Parathyroid adenoma (tissue), 2 donors: ENCODE data around the gene HRAS.

Experiments used
- H2AFZ ChIP-seq: fragments of 300-600 bp; sonication (generic); one replicate; pipeline ENCODE4 v1.7.0; 2017; ENCODE audit warnings: antibody characterized with exemption, mild to moderate bottlenecking
- H3K27ac ChIP-seq: fragments of 300-600 bp; sonication (generic); one replicate; pipeline ENCODE4 v1.7.0; 2017
- H3K27me3 ChIP-seq: fragments of 300-600 bp; sonication (generic); one replicate; pipeline ENCODE4 v1.7.0; 2017; ENCODE audit warnings: low read length; ENCODE audit not compliant: control insufficient read depth, insufficient read depth
- H3K36me3 ChIP-seq: fragments of 300-600 bp; sonication (generic); one replicate; pipeline ENCODE4 v1.7.0; 2017; ENCODE audit warnings: low read length; ENCODE audit not compliant: control insufficient read depth, insufficient read depth
- H3K4me1 ChIP-seq: fragments of 300-600 bp; sonication (generic); one replicate; pipeline ENCODE4 v1.7.0; 2017; ENCODE audit warnings: control low read depth
- H3K4me2 ChIP-seq: fragments of 300-600 bp; sonication (generic); one replicate; pipeline ENCODE4 v1.7.0; 2017; ENCODE audit warnings: low read length
- H3K4me3 ChIP-seq: fragments of 300-600 bp; sonication (generic); one replicate; pipeline ENCODE4 v1.7.0; 2017; ENCODE audit warnings: low read depth, low read length
- H3K79me2 ChIP-seq: fragments of 300-600 bp; sonication (generic); one replicate; pipeline ENCODE4 v1.7.0; 2017; ENCODE audit warnings: control low read depth
- H3K9ac ChIP-seq: fragments of 300-600 bp; sonication (generic); one replicate; pipeline ENCODE4 v1.7.0; 2017; ENCODE audit warnings: mild to moderate bottlenecking
- H3K9me3 ChIP-seq: fragments of 300-600 bp; sonication (generic); one replicate; pipeline ENCODE4 v1.7.0; 2017; ENCODE audit warnings: low read length; ENCODE audit not compliant: control insufficient read depth
- TF ChIP-seq, protein P1 (sequence below): fragments of 300-600 bp; sonication (generic); IDR thresholded peaks from one replicate; pipeline ENCODE4 v1.7.0; 2017; ENCODE audit warnings: antibody characterized with exemption, mild to moderate bottlenecking
- donor health status: primary hyperparathyroidism.

HRAS gene

DNA sequence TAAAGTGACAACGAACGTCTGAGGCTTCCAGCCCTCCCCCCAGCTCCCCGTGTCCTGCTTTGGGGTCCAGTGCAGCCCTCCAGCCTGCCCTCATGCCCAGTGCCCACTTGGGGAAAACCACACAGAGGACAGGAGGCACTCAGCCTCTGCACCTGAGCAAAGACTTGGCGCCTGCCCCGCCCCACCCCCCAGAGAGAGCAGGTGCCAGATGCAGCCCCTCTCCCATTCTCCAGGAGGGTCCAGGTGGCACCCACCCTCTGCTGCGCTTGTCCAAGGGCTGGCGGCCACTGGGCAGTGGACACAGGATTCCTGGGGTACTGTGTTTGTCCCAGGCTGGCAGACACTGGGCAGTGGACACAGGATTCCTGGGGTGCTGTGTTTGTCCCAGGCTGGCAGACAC lies 44.0 kb downstream of the HRAS start:
- Histone ChIP-seq H2AFZ (no peak overlapping the region), H3K9ac (no peak overlapping the region), H3K4me2 (no peak overlapping the region), H3K4me3 (no peak overlapping the region), H3K79me2 (no peaks in the 10 kb centered on the region), H3K9me3 (no peaks in the 10 kb centered on the region), H3K36me3 (no peaks in the 10 kb centered on the region), H3K4me1 (peaks cover 3% of the 10 kb centered on the region), H3K27ac (no peak overlapping the region), H3K27me3 (no peaks in the 10 kb centered on the region)
- TF ChIP-seq, protein P1, sequence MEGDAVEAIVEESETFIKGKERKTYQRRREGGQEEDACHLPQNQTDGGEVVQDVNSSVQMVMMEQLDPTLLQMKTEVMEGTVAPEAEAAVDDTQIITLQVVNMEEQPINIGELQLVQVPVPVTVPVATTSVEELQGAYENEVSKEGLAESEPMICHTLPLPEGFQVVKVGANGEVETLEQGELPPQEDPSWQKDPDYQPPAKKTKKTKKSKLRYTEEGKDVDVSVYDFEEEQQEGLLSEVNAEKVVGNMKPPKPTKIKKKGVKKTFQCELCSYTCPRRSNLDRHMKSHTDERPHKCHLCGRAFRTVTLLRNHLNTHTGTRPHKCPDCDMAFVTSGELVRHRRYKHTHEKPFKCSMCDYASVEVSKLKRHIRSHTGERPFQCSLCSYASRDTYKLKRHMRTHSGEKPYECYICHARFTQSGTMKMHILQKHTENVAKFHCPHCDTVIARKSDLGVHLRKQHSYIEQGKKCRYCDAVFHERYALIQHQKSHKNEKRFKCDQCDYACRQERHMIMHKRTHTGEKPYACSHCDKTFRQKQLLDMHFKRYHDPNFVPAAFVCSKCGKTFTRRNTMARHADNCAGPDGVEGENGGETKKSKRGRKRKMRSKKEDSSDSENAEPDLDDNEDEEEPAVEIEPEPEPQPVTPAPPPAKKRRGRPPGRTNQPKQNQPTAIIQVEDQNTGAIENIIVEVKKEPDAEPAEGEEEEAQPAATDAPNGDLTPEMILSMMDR: no peak

DNA sequence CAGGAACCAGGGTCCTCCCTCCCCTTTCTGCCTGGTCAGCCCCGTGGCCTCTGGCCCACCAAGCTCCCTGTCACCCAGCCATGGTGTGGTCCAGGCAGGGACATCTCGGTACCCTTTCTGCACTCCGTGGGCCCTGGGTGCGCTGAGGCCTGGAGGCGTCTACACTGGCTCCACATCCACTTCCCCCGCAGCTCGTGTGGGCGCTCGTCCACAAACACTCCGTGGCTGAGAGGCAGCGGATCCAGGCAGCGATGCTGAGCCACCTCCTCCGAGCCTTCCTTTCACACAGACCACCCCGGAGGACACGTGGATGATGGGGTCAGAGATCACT lies 44.5 kb downstream of the HRAS start:
- H3K9me3 ChIP-seq: no peaks in the 10 kb centered on the region
- no peaks in the 10 kb centered on the region for H3K36me3 ChIP-seq
- H3K4me3 ChIP-seq: no peak overlapping the region
- no peaks in the 10 kb centered on the region for H3K27me3 ChIP-seq
- H3K4me2 ChIP-seq: no peak overlapping the region
- H3K4me1 ChIP-seq: peaks cover 3% of the 10 kb centered on the region
- no peak overlapping the region for H3K27ac ChIP-seq
- H2AFZ ChIP-seq: no peak overlapping the region
- no peak overlapping the region for H3K9ac ChIP-seq
- no peaks in the 10 kb centered on the region for H3K79me2 ChIP-seq
- TF ChIP-seq, protein P1: no peak

DNA sequence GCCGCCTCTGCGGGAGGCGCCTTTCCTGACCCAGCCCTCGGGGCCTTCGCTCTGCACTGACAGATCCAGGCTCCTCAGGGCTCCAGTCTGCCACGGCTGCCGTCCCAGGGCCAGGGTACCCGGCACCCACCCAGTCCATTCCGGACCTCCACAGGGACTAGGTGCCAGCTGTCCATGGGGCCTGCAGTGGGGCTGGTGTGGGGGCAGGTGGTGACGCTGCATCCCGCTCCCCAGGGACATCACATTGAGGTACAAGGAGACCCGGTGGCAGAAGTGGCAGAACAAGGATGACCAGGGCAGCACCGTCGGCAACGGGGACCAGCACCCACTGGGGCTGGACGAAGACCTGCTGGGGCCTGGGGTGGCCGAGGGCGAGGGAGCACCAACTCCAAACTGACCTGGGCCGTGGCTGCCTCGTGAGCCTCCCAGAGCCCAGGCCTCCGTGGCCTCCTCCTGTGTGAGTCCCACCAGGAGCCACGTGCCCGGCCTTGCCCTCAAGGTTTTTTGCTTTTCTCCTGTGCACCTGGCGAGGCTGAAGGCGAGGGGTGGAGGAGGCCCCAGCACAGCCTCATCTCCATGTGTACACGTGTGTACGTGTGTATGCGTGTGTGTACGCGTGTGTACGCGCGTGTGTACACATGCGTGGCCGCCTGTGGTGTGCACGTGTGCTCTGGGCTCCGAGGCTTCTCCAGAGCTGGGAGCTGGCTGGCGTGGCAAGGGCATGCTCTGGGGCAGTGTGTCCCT lies 45.0 kb downstream of the HRAS start:
- H3K27me3 ChIP-seq: no peaks in the 10 kb centered on the region
- H3K4me2 ChIP-seq: no peak overlapping the region
- no peak overlapping the region for H3K27ac ChIP-seq
- no peak overlapping the region for H2AFZ ChIP-seq
- no peaks in the 10 kb centered on the region for H3K79me2 ChIP-seq
- H3K4me3 ChIP-seq: no peak overlapping the region
- no peaks in the 10 kb centered on the region for H3K36me3 ChIP-seq
- peaks cover 3% of the 10 kb centered on the region for H3K4me1 ChIP-seq
- TF ChIP-seq, protein P1: no peak
- H3K9me3 ChIP-seq: no peaks in the 10 kb centered on the region
- H3K9ac ChIP-seq: no peak overlapping the region

DNA sequence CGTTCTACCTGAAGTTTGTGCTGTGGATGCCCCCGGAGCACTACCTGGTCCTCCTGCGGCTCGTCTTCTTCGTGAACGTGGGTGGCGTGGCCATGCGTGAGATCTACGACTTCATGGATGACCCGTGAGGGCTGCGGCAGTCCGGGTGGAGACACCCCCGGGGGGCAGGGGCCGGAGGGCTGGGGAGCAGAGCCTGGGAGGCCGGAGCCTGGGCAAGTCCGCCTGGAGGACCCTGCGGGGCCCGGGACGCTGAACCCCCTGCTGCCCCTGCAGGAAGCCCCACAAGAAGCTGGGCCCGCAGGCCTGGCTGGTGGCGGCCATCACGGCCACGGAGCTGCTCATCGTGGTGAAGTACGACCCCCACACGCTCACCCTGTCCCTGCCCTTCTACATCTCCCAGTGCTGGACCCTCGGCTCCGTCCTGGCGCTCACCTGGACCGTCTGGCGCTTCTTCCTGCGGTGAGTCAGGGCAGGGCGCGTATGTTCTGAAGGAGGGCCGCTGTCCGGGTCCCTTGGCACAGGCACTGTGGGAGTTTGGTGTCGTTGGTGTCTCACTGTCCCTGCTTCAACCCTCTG lies 45.7 kb downstream of the HRAS start:
- H3K9ac ChIP-seq: no peak overlapping the region
- no peaks in the 10 kb centered on the region for H3K36me3 ChIP-seq
- no peaks in the 10 kb centered on the region for H3K27me3 ChIP-seq
- H3K9me3 ChIP-seq: no peaks in the 10 kb centered on the region
- no peak overlapping the region for H3K27ac ChIP-seq
- no peak overlapping the region for H3K4me3 ChIP-seq
- TF ChIP-seq, protein P1: no peak
- H3K4me2 ChIP-seq: no peak overlapping the region
- no peaks in the 10 kb centered on the region for H3K79me2 ChIP-seq
- H2AFZ ChIP-seq: no peak overlapping the region
- peaks cover 3% of the 10 kb centered on the region for H3K4me1 ChIP-seq

DNA sequence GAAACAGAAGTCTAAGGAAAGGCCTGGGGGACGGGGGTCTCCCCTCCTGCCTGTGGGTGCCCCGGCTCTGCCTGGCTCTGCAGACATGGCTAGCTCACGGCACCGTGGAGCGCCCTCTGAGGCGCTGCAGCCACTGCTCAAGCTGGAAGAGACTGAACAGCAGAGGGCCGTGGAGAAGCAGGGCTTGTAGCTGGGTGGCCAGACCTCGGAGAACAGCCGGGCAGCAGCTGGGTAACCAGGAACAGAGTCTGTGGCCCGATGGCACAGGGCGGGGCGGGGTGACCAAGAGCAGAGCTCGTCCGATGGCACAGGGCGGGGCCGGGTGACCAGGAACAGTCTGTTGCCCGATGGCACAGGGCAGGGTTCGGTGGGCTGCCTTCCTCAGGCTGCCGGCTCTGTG lies 46.4 kb downstream of the HRAS start:
- H2AFZ ChIP-seq: no peak overlapping the region
- TF ChIP-seq, protein P1: no peak
- peaks cover 3% of the 10 kb centered on the region for H3K79me2 ChIP-seq
- peaks cover 3% of the 10 kb centered on the region for H3K4me1 ChIP-seq
- no peak overlapping the region for H3K4me3 ChIP-seq
- no peaks in the 10 kb centered on the region for H3K9me3 ChIP-seq
- no peaks in the 10 kb centered on the region for H3K27me3 ChIP-seq
- no peaks in the 10 kb centered on the region for H3K36me3 ChIP-seq
- H3K4me2 ChIP-seq: no peak overlapping the region
- H3K27ac ChIP-seq: no peak overlapping the region
- H3K9ac ChIP-seq: no peak overlapping the region
